HEK293T (cell line): ENCODE results near the gene SLC25A21.

Experiments used
- CTCF ChIA-PET: fragments of 350-600 bp; formaldehyde crosslinking; extraction: SDS; loops from one replicate; lab custom pipeline; 2021; ENCODE audit warnings: antibody characterized with exemption, inconsistent platforms; lab: Yijun Ruan, JAX
- POLR2A ChIA-PET: fragments of 350-600 bp; formaldehyde crosslinking; extraction: SDS; loops from one replicate; lab custom pipeline; 2020; ENCODE audit warnings: antibody characterized with exemption, inconsistent platforms; lab: Yijun Ruan, JAX
- DNase-seq: peaks from one replicate; pipeline ENCODE4 v3.0.0; 2012; ENCODE audit warnings: mixed read lengths; ENCODE audit errors: extremely low spot score
- ARNT ChIP-seq: fragments of 450-650 bp; IDR thresholded peaks from 2 replicates; pipeline ENCODE4 v1.6.1; 2017; ENCODE audit warnings: mild to moderate bottlenecking
- BHLHE40 ChIP-seq: fragments of 450-650 bp; IDR thresholded peaks from 2 replicates; pipeline ENCODE4 v1.6.1; 2016; ENCODE audit warnings: mild to moderate bottlenecking, moderate library complexity, borderline replicate concordance
- CTBP1 ChIP-seq: fragments of 450-650 bp; IDR thresholded peaks from 2 replicates; pipeline ENCODE4 v1.6.1; 2016; ENCODE audit warnings: borderline replicate concordance
- ELF4 ChIP-seq: fragments of 450-650 bp; IDR thresholded peaks from 2 replicates; pipeline ENCODE4 v1.6.1; 2017; ENCODE audit warnings: antibody characterized with exemption
- FOXA1 ChIP-seq: fragments of 450-650 bp; IDR thresholded peaks from 2 replicates; pipeline ENCODE4 v1.6.1; 2016; ENCODE audit warnings: mild to moderate bottlenecking
- FOXK2 ChIP-seq: fragments of 450-650 bp; IDR thresholded peaks from 2 replicates; pipeline ENCODE4 v1.6.1; 2016; ENCODE audit warnings: mild to moderate bottlenecking
- FOXM1 ChIP-seq: fragments of 450-650 bp; IDR thresholded peaks from 2 replicates; pipeline ENCODE4 v1.6.1; 2017; ENCODE audit warnings: mild to moderate bottlenecking, borderline replicate concordance
- HDGF ChIP-seq: fragments of 450-650 bp; IDR thresholded peaks from 2 replicates; pipeline ENCODE4 v1.6.1; 2017; ENCODE audit warnings: antibody characterized with exemption, borderline replicate concordance
- L3MBTL2 ChIP-seq: fragments of 450-650 bp; conservative IDR thresholded peaks from 2 replicates; pipeline ENCODE4 v1.6.1; 2016; ENCODE audit warnings: mild to moderate bottlenecking
- LEF1 ChIP-seq: fragments of 450-650 bp; IDR thresholded peaks from 2 replicates; pipeline ENCODE4 v1.6.1; 2017; ENCODE audit warnings: mild to moderate bottlenecking, borderline replicate concordance
- NFRKB ChIP-seq: fragments of 450-650 bp; IDR thresholded peaks from 2 replicates; pipeline ENCODE4 v1.6.1; 2016; ENCODE audit warnings: mild to moderate bottlenecking, moderate library complexity
- SP1 ChIP-seq: fragments of 450-650 bp; IDR thresholded peaks from 2 replicates; pipeline ENCODE4 v1.6.1; 2017
- SUZ12 ChIP-seq: fragments of 450-650 bp; IDR thresholded peaks from 2 replicates; pipeline ENCODE4 v1.6.1; 2016; ENCODE audit warnings: mild to moderate bottlenecking
- TARDBP ChIP-seq: fragments of 450-650 bp; IDR thresholded peaks from 2 replicates; pipeline ENCODE4 v1.6.1; 2016
- ZNF384 ChIP-seq: fragments of 450-650 bp; IDR thresholded peaks from 2 replicates; pipeline ENCODE4 v1.6.1; 2016
- TF ChIP-seq, protein P1 (sequence below): fragments of 450-650 bp; IDR thresholded peaks from 2 replicates; pipeline ENCODE4 v1.6.1; 2016

SLC25A21 gene

DNA sequence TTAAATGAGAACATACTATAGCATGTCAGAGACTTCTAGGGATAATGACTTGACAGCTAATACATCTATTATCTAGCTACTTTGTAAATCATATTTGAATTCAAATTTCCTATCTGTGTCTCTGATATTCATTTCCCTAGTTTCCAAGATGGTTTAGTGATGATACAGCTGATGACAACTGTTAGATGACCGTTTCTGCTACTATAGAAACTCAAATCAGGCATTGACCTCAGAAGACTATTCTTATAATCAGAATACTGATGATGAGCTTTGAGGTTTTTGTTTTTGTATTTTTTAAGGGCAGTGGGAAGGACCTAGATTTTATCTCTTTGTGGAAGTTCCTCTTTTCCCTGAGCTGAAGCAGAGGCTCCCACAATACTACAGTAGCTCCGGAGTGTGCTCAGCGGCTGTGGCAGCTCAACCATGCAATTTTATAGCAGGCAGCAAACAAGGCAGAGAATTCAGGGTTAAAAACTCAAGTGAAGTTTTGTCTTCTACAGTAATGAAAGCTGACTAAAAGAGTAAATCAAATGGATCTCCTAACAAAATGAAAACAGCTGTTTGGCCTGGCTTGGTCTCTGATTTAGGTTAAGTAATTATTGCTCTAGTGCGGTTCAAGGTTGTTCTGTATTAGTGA is 145.1 kb downstream of the SLC25A21 start:
- POLR2A ChIA-PET = interaction anchor here (1.8 kb wide), 1 partner anchor 8 kb away, joined by 8 read pairs; no protein-coding TSS in a partner anchor
- CTCF ChIA-PET = no interaction called here
- no peak for TF ChIP-seq ZNF384
- TF ChIP-seq FOXA1 = no peak
- TF ChIP-seq CTBP1 = no peak
- no peak for TF ChIP-seq L3MBTL2
- TF ChIP-seq TARDBP = no peak
- TF ChIP-seq FOXK2 = no peak
- no peak for TF ChIP-seq BHLHE40
- TF ChIP-seq ARNT = no peak
- TF ChIP-seq SP1 = no peak
- no peak for TF ChIP-seq HDGF
- TF ChIP-seq, protein P1, sequence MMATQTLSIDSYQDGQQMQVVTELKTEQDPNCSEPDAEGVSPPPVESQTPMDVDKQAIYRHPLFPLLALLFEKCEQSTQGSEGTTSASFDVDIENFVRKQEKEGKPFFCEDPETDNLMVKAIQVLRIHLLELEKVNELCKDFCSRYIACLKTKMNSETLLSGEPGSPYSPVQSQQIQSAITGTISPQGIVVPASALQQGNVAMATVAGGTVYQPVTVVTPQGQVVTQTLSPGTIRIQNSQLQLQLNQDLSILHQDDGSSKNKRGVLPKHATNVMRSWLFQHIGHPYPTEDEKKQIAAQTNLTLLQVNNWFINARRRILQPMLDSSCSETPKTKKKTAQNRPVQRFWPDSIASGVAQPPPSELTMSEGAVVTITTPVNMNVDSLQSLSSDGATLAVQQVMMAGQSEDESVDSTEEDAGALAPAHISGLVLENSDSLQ = no peak
- no peak for TF ChIP-seq FOXM1
- no peak for TF ChIP-seq LEF1
- TF ChIP-seq ELF4 = no peak
- TF ChIP-seq NFRKB = no peak
- no peak for TF ChIP-seq SUZ12
- DNase-seq = no peak

DNA sequence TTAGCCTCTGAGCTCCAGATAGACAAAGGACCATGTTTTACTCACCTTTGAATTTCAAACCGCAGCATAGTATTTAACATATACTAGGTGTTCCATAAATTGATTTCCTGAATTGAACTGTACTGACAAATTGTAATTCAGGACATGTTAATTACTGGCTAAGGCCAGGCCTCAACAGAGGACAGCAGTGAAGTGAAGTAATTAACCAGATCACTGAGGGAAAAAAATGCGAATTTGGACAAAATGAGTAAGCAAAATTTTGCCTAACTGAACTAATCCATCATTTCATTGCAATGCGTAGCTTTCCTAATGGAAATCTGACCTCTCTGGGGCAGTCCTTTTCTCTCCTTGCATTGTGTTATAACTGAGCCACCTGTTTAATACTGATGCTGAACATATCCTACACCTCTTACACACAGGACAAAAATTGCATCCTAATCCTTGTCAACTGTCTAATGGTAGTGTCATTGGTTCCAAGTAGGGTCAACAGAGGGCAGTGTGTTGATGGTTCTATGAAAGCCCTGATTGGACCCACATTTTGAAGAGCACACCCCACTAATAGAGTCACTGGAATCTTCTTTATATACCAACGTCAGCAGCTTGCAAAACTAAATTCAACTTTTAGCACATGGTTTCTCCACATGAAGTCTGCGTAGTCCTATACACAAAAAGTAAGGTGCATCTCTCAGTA is 148.4 kb downstream of the SLC25A21 start:
- ChIA-PET POLR2A (interaction anchor here (1.1 kb wide), 1 partner anchor 11 kb away, joined by 3 read pairs; no protein-coding TSS in a partner anchor), CTCF (interaction anchor here (0.9 kb wide), 1 partner anchor 35 kb away, joined by 3 read pairs; no protein-coding TSS in a partner anchor)
- TF ChIP-seq, protein P1 = no peak
- TF ChIP-seq ZNF384 = no peak
- no peak for TF ChIP-seq LEF1
- TF ChIP-seq NFRKB = no peak
- no peak for TF ChIP-seq CTBP1
- no peak for TF ChIP-seq SUZ12
- TF ChIP-seq SP1 = no peak
- no peak for TF ChIP-seq TARDBP
- TF ChIP-seq BHLHE40 = no peak
- TF ChIP-seq HDGF = no peak
- no peak for TF ChIP-seq ELF4
- no peak for TF ChIP-seq L3MBTL2
- no peak for TF ChIP-seq FOXM1
- no peak for TF ChIP-seq FOXA1
- no peak for TF ChIP-seq ARNT
- TF ChIP-seq FOXK2 = no peak
- no peak for DNase-seq

DNA sequence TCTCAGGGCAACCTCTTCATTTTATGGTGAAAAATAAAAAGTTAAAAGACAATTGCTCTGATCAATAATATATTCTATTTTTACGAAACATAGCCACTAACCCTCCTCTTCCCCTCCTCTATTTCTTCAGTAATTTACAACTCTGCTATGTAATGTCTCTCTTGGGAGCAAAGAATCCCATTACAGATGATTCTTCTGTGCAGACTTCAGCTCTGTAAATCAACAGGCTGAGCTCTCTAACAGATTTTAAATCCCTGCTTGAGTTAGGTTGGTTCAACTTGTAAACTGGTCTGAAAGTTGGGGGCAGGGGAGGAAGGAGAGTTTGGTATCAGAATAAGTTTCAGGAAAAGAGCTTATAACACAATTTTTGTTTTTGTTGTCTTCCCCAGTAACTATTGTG is 151.0 kb downstream of the SLC25A21 start:
- ChIA-PET CTCF (interaction anchor here (0.5 to 1.0 kb wide), 3 partner anchors 33 to 377 kb away, joined by 3 to 4 read pairs (median 3); no protein-coding TSS in a partner anchor), POLR2A (no interaction called here)
- TF ChIP-seq L3MBTL2 = no peak
- 0 out of 2 replicates have a peak, but pooled peaks have one; percentile 6 for TF ChIP-seq CTBP1
- TF ChIP-seq FOXK2 = no peak
- TF ChIP-seq ZNF384 = no peak
- TF ChIP-seq LEF1 = no peak
- TF ChIP-seq, protein P1 = peak; percentile 68
- TF ChIP-seq NFRKB = no peak
- no peak for TF ChIP-seq SUZ12
- TF ChIP-seq TARDBP = no peak
- DNase-seq = no peak

- no peak for DNase-seq
- ChIA-PET POLR2A (no interaction called here), CTCF (no interaction called here)
- TF ChIP-seq ELF4 (no peak), LEF1 (no peak), CTBP1 (no peak), FOXA1 (no peak), SP1 (no peak), ARNT (no peak), FOXK2 (no peak), L3MBTL2 (no peak), ZNF384 (no peak), HDGF (no peak)
- TF ChIP-seq, protein P1 = no peak
Measured at GRCh38 chr14:37019488-37019887, 152.9 kb downstream of the SLC25A21 start.

GRCh38 chr14:37018571-37019240 is 153.7 kb downstream of the SLC25A21 start:
- TF ChIP-seq FOXM1 (no peak), BHLHE40 (no peak), SP1 (no peak), L3MBTL2 (no peak), SUZ12 (no peak), ELF4 (no peak), ARNT (no peak), FOXA1 (no peak)
- TF ChIP-seq, protein P1 = no peak
- ChIA-PET POLR2A (no interaction called here), CTCF (no interaction called here)
- no peak for DNase-seq
